Measurements from ENCODE around the gene KLHDC1.
"Not testable (repeated sequence)": the region's sequence is repeated elsewhere in the genome, so short reads cannot be mapped to it uniquely, and the experiment has no call there.

KLHDC1 gene

GRCh38 chr14:49727171-49727570 is 34.3 kb downstream of the KLHDC1 start:
- Histone ChIP-seq H3K36me3 (ENCODE audit: control insufficient read depth in 1 of 2, insufficient read depth in 2 of 2, low read length in 2 of 2) (peaks cover 14 to 40% of the 10 kb centered on the region in 2 donors), H3K27ac (ENCODE audit: low read length) (no peak overlapping the region), H3K4me3 (ENCODE audit: low read depth in 1 of 2, low read length in 2 of 2) (no peak overlapping the region), H3K4me1 (ENCODE audit: control insufficient read depth in 1 of 2, insufficient read depth in 2 of 2, low read length in 2 of 2) (no peaks in the 10 kb centered on the region), H3K9me3 (ENCODE audit: control insufficient read depth in 1 of 2, low read length in 2 of 2) (no peaks in the 10 kb centered on the region), H3K27me3 (ENCODE audit: low read depth, low read length) (no peaks in the 10 kb centered on the region)

GRCh38 chr14:49732896-49733295 is 40.0 kb downstream of the KLHDC1 start:
- H3K4me3 ChIP-seq (ENCODE audit: low read depth in 1 of 2, low read length in 2 of 2) = no peak overlapping the region
- no peaks in the 10 kb centered on the region for H3K4me1 ChIP-seq (ENCODE audit: control insufficient read depth in 1 of 2, insufficient read depth in 2 of 2, low read length in 2 of 2)
- peaks cover 4 to 30% of the 10 kb centered on the region in 2 donors for H3K36me3 ChIP-seq (ENCODE audit: control insufficient read depth in 1 of 2, insufficient read depth in 2 of 2, low read length in 2 of 2)
- no peak overlapping the region for H3K27ac ChIP-seq (ENCODE audit: low read length)
- no peaks in the 10 kb centered on the region for H3K9me3 ChIP-seq (ENCODE audit: control insufficient read depth in 1 of 2, low read length in 2 of 2)
- no peaks in the 10 kb centered on the region for H3K27me3 ChIP-seq (ENCODE audit: low read depth, low read length)

GRCh38 chr14:49733836-49734235 is 40.9 kb downstream of the KLHDC1 start:
- Histone ChIP-seq H3K4me3 (ENCODE audit: low read depth in 1 of 2, low read length in 2 of 2) (no peak overlapping the region), H3K27me3 (ENCODE audit: low read depth, low read length) (no peaks in the 10 kb centered on the region), H3K9me3 (ENCODE audit: control insufficient read depth in 1 of 2, low read length in 2 of 2) (no peaks in the 10 kb centered on the region), H3K4me1 (ENCODE audit: control insufficient read depth in 1 of 2, insufficient read depth in 2 of 2, low read length in 2 of 2) (no peaks in the 10 kb centered on the region), H3K27ac (ENCODE audit: low read length) (no peak overlapping the region), H3K36me3 (ENCODE audit: control insufficient read depth in 1 of 2, insufficient read depth in 2 of 2, low read length in 2 of 2) (peaks cover 3 to 28% of the 10 kb centered on the region in 2 donors)

- H3K4me3 ChIP-seq (ENCODE audit: low read depth in 1 of 2, low read length in 2 of 2); H3K27me3 ChIP-seq (ENCODE audit: low read depth, low read length); H3K9me3 ChIP-seq (ENCODE audit: control insufficient read depth in 1 of 2, low read length in 2 of 2); H3K4me1 ChIP-seq (ENCODE audit: control insufficient read depth in 1 of 2, insufficient read depth in 2 of 2, low read length in 2 of 2); H3K27ac ChIP-seq (ENCODE audit: low read length): not testable (repeated sequence)
- peaks cover 0 to 14% of the 10 kb centered on the region in 2 donors for H3K36me3 ChIP-seq (ENCODE audit: control insufficient read depth in 1 of 2, insufficient read depth in 2 of 2, low read length in 2 of 2)
Observed at GRCh38 chr14:49735669-49736068, 42.7 kb downstream of the KLHDC1 start.

- H3K9me3 ChIP-seq (ENCODE audit: control insufficient read depth in 1 of 2, low read length in 2 of 2) = no peaks in the 10 kb centered on the region
- H3K27ac ChIP-seq (ENCODE audit: low read length) = no peak overlapping the region
- H3K4me3 ChIP-seq (ENCODE audit: low read depth in 1 of 2, low read length in 2 of 2) = no peak overlapping the region
- no peaks in the 10 kb centered on the region for H3K27me3 ChIP-seq (ENCODE audit: low read depth, low read length)
- H3K4me1 ChIP-seq (ENCODE audit: control insufficient read depth in 1 of 2, insufficient read depth in 2 of 2, low read length in 2 of 2) = no peaks in the 10 kb centered on the region
- peaks cover 4 to 45% of the 10 kb centered on the region in 2 donors for H3K36me3 ChIP-seq (ENCODE audit: control insufficient read depth in 1 of 2, insufficient read depth in 2 of 2, low read length in 2 of 2)
Observed at GRCh38 chr14:49745191-49745590, 52.3 kb downstream of the KLHDC1 start.

- H3K9me3 ChIP-seq (ENCODE audit: control insufficient read depth in 1 of 2, low read length in 2 of 2); H3K27ac ChIP-seq (ENCODE audit: low read length); H3K4me1 ChIP-seq (ENCODE audit: control insufficient read depth in 1 of 2, insufficient read depth in 2 of 2, low read length in 2 of 2); H3K27me3 ChIP-seq (ENCODE audit: low read depth, low read length); H3K4me3 ChIP-seq (ENCODE audit: low read depth in 1 of 2, low read length in 2 of 2): not testable (repeated sequence)
- H3K36me3 ChIP-seq (ENCODE audit: control insufficient read depth in 1 of 2, insufficient read depth in 2 of 2, low read length in 2 of 2) = peaks cover 4 to 45% of the 10 kb centered on the region in 2 donors
Observed at GRCh38 chr14:49746476-49746875, 53.6 kb downstream of the KLHDC1 start.

- H3K9me3 ChIP-seq (ENCODE audit: control insufficient read depth in 1 of 2, low read length in 2 of 2) = no peaks in the 10 kb centered on the region
Observed at GRCh38 chr14:49754570-49755097, 61.7 kb downstream of the KLHDC1 start.

GRCh38 chr14:49755378-49755777 is 62.5 kb downstream of the KLHDC1 start:
- no peaks in the 10 kb centered on the region for H3K4me1 ChIP-seq (ENCODE audit: control insufficient read depth in 1 of 2, insufficient read depth in 2 of 2, low read length in 2 of 2)
- no peaks in the 10 kb centered on the region for H3K27me3 ChIP-seq (ENCODE audit: low read depth, low read length)
- H3K27ac ChIP-seq (ENCODE audit: low read length) = no peak overlapping the region
- H3K4me3 ChIP-seq (ENCODE audit: low read depth in 1 of 2, low read length in 2 of 2) = no peak overlapping the region
- H3K36me3 ChIP-seq (ENCODE audit: control insufficient read depth in 1 of 2, insufficient read depth in 2 of 2, low read length in 2 of 2) = peaks cover 0 to 4% of the 10 kb centered on the region in 2 donors
- H3K9me3 ChIP-seq (ENCODE audit: control insufficient read depth in 1 of 2, low read length in 2 of 2) = no peaks in the 10 kb centered on the region

More at GRCh38 chr14:49754570-49755097, 61.7 kb downstream of the KLHDC1 start:
- Histone ChIP-seq H3K36me3 (ENCODE audit: control insufficient read depth in 1 of 2, insufficient read depth in 2 of 2, low read length in 2 of 2) (peaks cover 0 to 12% of the 10 kb centered on the region in 2 donors), H3K4me3 (ENCODE audit: low read depth in 1 of 2, low read length in 2 of 2) (no peak overlapping the region), H3K27ac (ENCODE audit: low read length) (no peak overlapping the region), H3K27me3 (ENCODE audit: low read depth, low read length) (no peaks in the 10 kb centered on the region), H3K4me1 (ENCODE audit: control insufficient read depth in 1 of 2, insufficient read depth in 2 of 2, low read length in 2 of 2) (no peaks in the 10 kb centered on the region)

GRCh38 chr14:49761839-49762551 is 69.1 kb downstream of the KLHDC1 start:
- Histone ChIP-seq H3K4me3 (ENCODE audit: low read depth in 1 of 2, low read length in 2 of 2) (no peak overlapping the region), H3K36me3 (ENCODE audit: control insufficient read depth in 1 of 2, insufficient read depth in 2 of 2, low read length in 2 of 2) (peaks cover 0 to 7% of the 10 kb centered on the region in 2 donors), H3K4me1 (ENCODE audit: control insufficient read depth in 1 of 2, insufficient read depth in 2 of 2, low read length in 2 of 2) (no peaks in the 10 kb centered on the region), H3K27me3 (ENCODE audit: low read depth, low read length) (no peaks in the 10 kb centered on the region), H3K27ac (ENCODE audit: low read length) (no peak overlapping the region), H3K9me3 (ENCODE audit: control insufficient read depth in 1 of 2, low read length in 2 of 2) (no peaks in the 10 kb centered on the region)

GRCh38 chr14:49766839-49767238 is 73.9 kb downstream of the KLHDC1 start:
- peaks cover 0 to 10% of the 10 kb centered on the region in 2 donors for H3K36me3 ChIP-seq (ENCODE audit: control insufficient read depth in 1 of 2, insufficient read depth in 2 of 2, low read length in 2 of 2)
- peak overlapping the region; percentile 72 to 92 for H3K4me3 ChIP-seq (ENCODE audit: low read depth in 1 of 2, low read length in 2 of 2)
- H3K9me3 ChIP-seq (ENCODE audit: control insufficient read depth in 1 of 2, low read length in 2 of 2) = no peaks in the 10 kb centered on the region
- peaks cover 10 to 22% of the 10 kb centered on the region in 2 donors for H3K4me1 ChIP-seq (ENCODE audit: control insufficient read depth in 1 of 2, insufficient read depth in 2 of 2, low read length in 2 of 2)
- H3K27ac ChIP-seq (ENCODE audit: low read length) = peak overlapping the region; percentile 95
- no peaks in the 10 kb centered on the region for H3K27me3 ChIP-seq (ENCODE audit: low read depth, low read length)

- H3K4me3 ChIP-seq (ENCODE audit: low read depth in 1 of 2, low read length in 2 of 2) = peak overlapping the region; percentile 72 to 92
- H3K4me1 ChIP-seq (ENCODE audit: control insufficient read depth in 1 of 2, insufficient read depth in 2 of 2, low read length in 2 of 2) = peaks cover 10 to 22% of the 10 kb centered on the region in 2 donors
- H3K9me3 ChIP-seq (ENCODE audit: control insufficient read depth in 1 of 2, low read length in 2 of 2) = no peaks in the 10 kb centered on the region
Observed at GRCh38 chr14:49767270-49767570, 74.3 kb downstream of the KLHDC1 start.

More at GRCh38 chr14:49767270-49767570, 74.3 kb downstream of the KLHDC1 start:
- Histone ChIP-seq H3K36me3 (ENCODE audit: control insufficient read depth in 1 of 2, insufficient read depth in 2 of 2, low read length in 2 of 2) (peaks cover 0 to 7% of the 10 kb centered on the region in 2 donors), H3K27ac (ENCODE audit: low read length) (peak overlapping the region; percentile 95), H3K27me3 (ENCODE audit: low read depth, low read length) (no peaks in the 10 kb centered on the region)

Measured in muscle layer of duodenum (tissue), 2 donors.